Aorta (tissue), 5 donors: ENCODE measurements around the gene ELMO2. TPM values are rescaled to one million over a fixed set of nuclear protein-coding genes. Genes with fewer than 3 reads are reported as not detected.

ENCODE experiments used
- ATAC-seq: fragments of 200-7000 bp; cut with Tn5 transposase; one replicate; pipeline ENCODE4 v1.9.1; 2022; ENCODE audit warnings: moderate library complexity; ENCODE audit not compliant: low FRiP score
- DNase-seq, 2 donors: peaks; one replicate each; pipeline ENCODE4 v3.0.0-alpha.2; 2020
- H3K27ac ChIP-seq, 2 donors: one replicate each; pipeline ENCODE4 v1.5.1; 2013; ENCODE audit warnings: low read length in 2 of 2, mild to moderate bottlenecking in 2 of 2, moderate library complexity in 2 of 2, control low read depth in 1 of 2, inconsistent platforms in 1 of 2, low read depth in 1 of 2
- H3K27me3 ChIP-seq, 2 donors: one replicate each; pipeline ENCODE4 v1.6.1; 2013; ENCODE audit warnings: control low read depth in 1 of 2, low read length in 1 of 2, mild to moderate bottlenecking in 1 of 2, moderate library complexity in 1 of 2; ENCODE audit not compliant: insufficient read depth in 2 of 2, control insufficient read depth in 1 of 2
- H3K36me3 ChIP-seq, 2 donors: one replicate each; pipeline ENCODE4 v1.6.1; 2013; ENCODE audit warnings: control low read depth in 1 of 2, low read length in 1 of 2, mild to moderate bottlenecking in 1 of 2; ENCODE audit not compliant: insufficient read depth in 2 of 2, control insufficient read depth in 1 of 2
- H3K4me1 ChIP-seq, 2 donors: one replicate each; pipeline ENCODE4 v1.6.1; 2013; ENCODE audit warnings: low read length in 2 of 2, control low read depth in 1 of 2, mild to moderate bottlenecking in 1 of 2, moderate library complexity in 1 of 2; ENCODE audit not compliant: insufficient read depth in 2 of 2, control insufficient read depth in 1 of 2
- H3K4me3 ChIP-seq, 2 donors: one replicate each; pipeline ENCODE4 v1.5.1; 2013; ENCODE audit warnings: low read length in 2 of 2, control low read depth in 1 of 2, mild to moderate bottlenecking in 1 of 2
- H3K9me3 ChIP-seq: one replicate; pipeline ENCODE4 v1.6.1; 2013; ENCODE audit warnings: mild to moderate bottlenecking, low read length; ENCODE audit not compliant: control insufficient read depth
- WGBS, 2 donors: extraction: QIAGEN DNeasy Blood & Tissue Kit; methylation state at CpG; one replicate each; pipeline ENCODE4 v1.1.7; 2013; 5-methylcytosine and 5-hydroxymethylcytosine counted together
- intact Hi-C, 2 donors: fragments of 100-400 bp; cut with DNase I; formaldehyde crosslinking; loops; one replicate each; pipeline versions ENCODE4 v1.14.2 to v1.15.0; 2022
- polyA plus RNA-seq, 2 donors: library from polyadenylated mRNA; stranded (reverse); fragments of 200-250 nt; gene quantifications; one replicate each; pipeline ENCODE4 v1.2.3, GENCODE V29; 2013
- total RNA-seq, 2 donors: library from RNA; stranded (reverse); fragmentation: NEBNext Ultra II Directional; extraction: Animal tissue kit (Norgen Biotek cat#: 25700); gene quantifications; one replicate each; pipeline ENCODE4 v1.2.1, GENCODE V29; 2021
- donor health status: healthy with polysubstance abuse.
- donor health status: Bipolar disorder and iron deficiency.
- donor health status: DM: no; HTN: no; CAD: no.
- donor health status: DM: no; HTN: no; CAD: no.
- donor health status: DM: yes; HTN: yes; CAD: no.

Gene ELMO2
- total and polyA plus RNA-seq, 4 donors: 19.3 to 51.6 (median 35.8) TPM

DNA sequence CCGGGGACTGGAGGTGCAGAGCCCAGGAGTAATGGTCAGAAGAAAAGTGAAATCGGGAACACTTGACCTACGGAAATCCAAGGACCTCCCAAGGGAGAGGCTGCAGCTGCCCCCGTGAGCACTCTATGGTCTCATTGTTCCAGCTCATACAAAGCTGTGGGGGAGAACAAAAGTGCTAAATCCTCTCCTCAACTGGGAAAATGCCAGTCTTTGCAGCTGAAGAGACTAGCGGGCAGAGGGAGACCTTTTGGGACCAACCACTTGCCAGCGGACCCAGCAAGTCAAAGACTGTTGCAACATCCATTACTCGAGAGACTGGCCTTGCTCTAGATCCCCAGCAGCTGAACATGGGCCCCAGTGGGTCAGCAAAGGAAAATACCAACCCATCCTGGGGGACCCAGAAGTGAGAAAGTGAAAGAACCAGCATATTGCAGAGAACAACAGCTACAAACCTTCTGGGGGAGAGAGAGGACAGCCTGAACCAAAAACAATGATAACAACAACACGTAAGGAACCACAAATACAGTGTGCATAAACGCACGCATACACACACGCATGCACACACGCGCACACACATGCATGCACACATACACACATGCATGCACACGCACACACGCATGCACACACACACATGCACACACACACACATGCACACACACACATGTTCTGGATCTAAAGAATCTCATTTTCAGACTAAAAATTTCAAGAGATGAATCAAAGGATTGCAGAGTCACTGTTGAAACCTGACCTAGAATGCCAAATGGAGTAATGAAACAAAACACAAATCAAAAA is 24.7 kb upstream of the ELMO2 start:
- intact Hi-C loops: no loop called here
- ATAC-seq: no peak
- WGBS, 2 donors: 76 to 79% methylated on average over 15 of the region's 15 CpGs
- no peaks in the 10 kb centered on the region for H3K9me3 ChIP-seq
- DNase-seq: no peak
- no peaks in the 10 kb centered on the region for H3K36me3 ChIP-seq
- H3K27me3 ChIP-seq: no peaks in the 10 kb centered on the region
- H3K27ac ChIP-seq: no peak overlapping the region
- no peaks in the 10 kb centered on the region for H3K4me1 ChIP-seq
- no peak overlapping the region for H3K4me3 ChIP-seq

DNA sequence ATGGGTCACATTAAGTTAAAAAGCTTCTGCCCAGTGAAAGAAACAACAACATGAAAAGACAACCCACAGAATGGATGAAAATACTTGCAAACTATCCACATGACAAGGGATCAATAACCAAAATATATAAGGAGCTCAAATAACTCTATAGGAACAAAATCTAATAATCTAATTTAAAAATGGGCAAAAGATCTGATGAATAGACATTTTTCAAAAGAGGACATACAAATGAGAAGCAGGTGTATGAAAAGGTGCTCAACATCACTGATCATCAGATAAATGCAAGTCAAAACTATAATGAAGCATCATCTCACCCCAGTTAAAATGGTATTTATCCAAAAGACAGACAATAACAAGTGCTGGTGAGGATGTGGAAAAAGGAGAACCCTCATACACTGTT is 21.0 kb upstream of the ELMO2 start:
- intact Hi-C loops: no loop called here
- ATAC-seq: no peak
- no peaks in the 10 kb centered on the region for H3K36me3 ChIP-seq
- H3K4me1 ChIP-seq: no peaks in the 10 kb centered on the region
- peaks cover 0 to 3% of the 10 kb centered on the region in 2 donors for H3K27me3 ChIP-seq
- no peak overlapping the region for H3K4me3 ChIP-seq
- no peaks in the 10 kb centered on the region for H3K9me3 ChIP-seq
- no peak overlapping the region for H3K27ac ChIP-seq
- no peak for DNase-seq

GRCh38 chr20:46423882-46424482 is 17.6 kb upstream of the ELMO2 start:
- Histone ChIP-seq H3K4me1 (no peaks in the 10 kb centered on the region), H3K27ac (no peak overlapping the region), H3K4me3 (no peak overlapping the region), H3K36me3 (no peaks in the 10 kb centered on the region), H3K27me3 (peaks cover 0 to 3% of the 10 kb centered on the region in 2 donors), H3K9me3 (no peaks in the 10 kb centered on the region)
- intact Hi-C loops: no loop called here
- ATAC-seq (no peak), DNase-seq (no peak)
- 93 to 100% methylated on average over 2 of the region's 2 CpGs for WGBS, 2 donors

DNA sequence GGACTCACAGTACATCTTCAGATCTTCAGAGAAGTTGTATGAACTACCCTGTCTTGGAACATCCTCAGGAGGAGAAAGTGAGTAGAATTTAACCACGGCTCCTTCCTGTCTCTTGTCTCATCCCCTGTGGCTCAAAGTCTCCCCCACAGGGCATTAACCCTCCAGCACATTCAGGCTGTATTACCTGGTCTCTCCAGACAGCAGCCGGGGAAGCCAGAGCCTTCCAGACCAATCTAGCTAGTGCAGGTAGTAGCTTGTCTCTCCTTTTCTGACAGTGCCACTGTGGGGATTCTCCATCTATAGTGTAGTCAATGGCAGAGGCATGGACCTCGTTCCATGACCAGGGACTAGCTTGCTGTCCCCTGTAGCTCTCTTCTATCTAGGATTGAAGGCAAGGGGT is 16.9 kb upstream of the ELMO2 start:
- Histone ChIP-seq H3K4me3 (no peak overlapping the region), H3K36me3 (no peaks in the 10 kb centered on the region), H3K27ac (no peak overlapping the region), H3K4me1 (no peaks in the 10 kb centered on the region), H3K27me3 (peaks cover 0 to 3% of the 10 kb centered on the region in 2 donors), H3K9me3 (no peaks in the 10 kb centered on the region)
- WGBS, 2 donors: 54 to 59% methylated on average over 3 of the region's 3 CpGs
- intact Hi-C loops: no loop called here
- ATAC-seq (no peak), DNase-seq (no peak)

- Histone ChIP-seq H3K9me3 (peaks cover 3% of the 10 kb centered on the region), H3K27ac (no peak overlapping the region), H3K4me1 (no peaks in the 10 kb centered on the region), H3K4me3 (no peak overlapping the region), H3K36me3 (no peaks in the 10 kb centered on the region), H3K27me3 (peaks cover 0 to 3% of the 10 kb centered on the region in 2 donors)
- DNase-seq (no peak), ATAC-seq (no peak)
- intact Hi-C loops: no loop called here
- WGBS, 2 donors: 10 to 13% methylated on average over 5 of the region's 5 CpGs
Observed at GRCh38 chr20:46420878-46421277, 14.5 kb upstream of the ELMO2 start.

DNA sequence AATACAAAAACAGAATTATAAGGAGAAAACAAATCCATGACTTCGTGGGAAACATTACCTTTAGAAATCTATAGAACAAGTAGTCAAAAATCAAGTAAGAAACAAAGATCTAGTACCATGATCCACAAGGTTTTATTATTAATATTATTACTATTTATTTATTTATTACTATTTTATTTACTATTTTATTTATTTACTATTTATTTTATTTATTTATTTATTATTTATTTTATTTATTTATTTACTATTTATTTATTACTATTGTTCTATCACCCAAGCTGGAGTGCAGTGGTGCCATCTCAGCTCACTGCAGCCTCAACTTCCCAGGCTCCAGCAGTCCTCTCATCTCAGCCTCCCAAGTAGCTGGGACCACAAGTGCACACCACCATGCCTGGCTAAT is 13.5 kb upstream of the ELMO2 start:
- H3K27ac ChIP-seq: no peak overlapping the region
- no peak overlapping the region for H3K4me3 ChIP-seq
- peaks cover 3% of the 10 kb centered on the region for H3K9me3 ChIP-seq
- no peaks in the 10 kb centered on the region for H3K36me3 ChIP-seq
- no peaks in the 10 kb centered on the region for H3K4me1 ChIP-seq
- ATAC-seq (no peak), DNase-seq (no peak)
- intact Hi-C loops: no loop called here
- 76 to 79% methylated on average over 1 of the region's 1 CpG for WGBS, 2 donors
- H3K27me3 ChIP-seq: peaks cover 0 to 3% of the 10 kb centered on the region in 2 donors

GRCh38 chr20:46416839-46417238 is 10.4 kb upstream of the ELMO2 start:
- ATAC-seq (no peak), DNase-seq (no peak)
- H3K27me3 ChIP-seq: no peaks in the 10 kb centered on the region
- WGBS, 2 donors: 57 to 72% methylated on average over 2 of the region's 2 CpGs
- intact Hi-C loops: no loop called here
- H3K27ac ChIP-seq: no peak overlapping the region
- no peak overlapping the region for H3K4me3 ChIP-seq
- H3K4me1 ChIP-seq: no peaks in the 10 kb centered on the region
- H3K9me3 ChIP-seq: peaks cover 3% of the 10 kb centered on the region
- H3K36me3 ChIP-seq: no peaks in the 10 kb centered on the region

DNA sequence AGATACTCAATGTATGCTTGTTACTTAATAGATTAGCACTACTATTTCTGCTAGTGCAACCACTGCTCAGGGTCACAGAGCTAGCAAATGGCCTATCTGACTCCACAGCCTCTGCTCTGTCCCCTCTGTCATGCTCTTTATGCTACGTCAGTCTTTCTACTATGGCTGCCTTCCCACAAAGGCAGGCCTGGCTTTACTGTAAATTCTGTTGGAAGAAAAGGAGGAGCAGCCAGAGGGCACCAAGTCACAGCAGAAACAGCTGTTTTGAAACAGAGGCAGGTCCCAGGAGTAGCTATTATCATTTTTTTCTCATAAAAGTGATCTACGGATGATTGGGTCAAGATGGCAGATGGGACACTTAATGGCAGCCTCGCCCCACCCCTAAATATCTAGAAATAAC is 10.0 kb upstream of the ELMO2 start:
- WGBS, 2 donors: 71 to 73% methylated on average over 3 of the region's 3 CpGs
- H3K9me3 ChIP-seq: peaks cover 3% of the 10 kb centered on the region
- no peak overlapping the region for H3K27ac ChIP-seq
- no peaks in the 10 kb centered on the region for H3K4me1 ChIP-seq
- DNase-seq (no peak), ATAC-seq (no peak)
- H3K36me3 ChIP-seq: no peaks in the 10 kb centered on the region
- intact Hi-C loops: no loop called here
- no peaks in the 10 kb centered on the region for H3K27me3 ChIP-seq
- H3K4me3 ChIP-seq: no peak overlapping the region

- ATAC-seq: no peak
- Histone ChIP-seq H3K27ac (no peak overlapping the region), H3K27me3 (no peaks in the 10 kb centered on the region), H3K36me3 (no peaks in the 10 kb centered on the region), H3K4me1 (no peaks in the 10 kb centered on the region), H3K4me3 (no peak overlapping the region), H3K9me3 (peaks cover 3% of the 10 kb centered on the region)
- DNase-seq: no peak
- WGBS, 2 donors: 35 to 40% methylated on average over 3 of the region's 3 CpGs
- intact Hi-C loops: no loop called here
Observed at GRCh38 chr20:46415773-46416172, 9.4 kb upstream of the ELMO2 start.
